Breast epithelium (tissue), 3 donors: Measurements from ENCODE around the gene PLEKHG1.

ENCODE experiments used
- CTCF ChIP-seq, 3 donors: fragments of 450-650 bp; IDR thresholded peaks; one replicate each; pipeline ENCODE4 v1.5.1; 2016 to 2017; ENCODE audit warnings: antibody characterized with exemption in 3 of 3, mild to moderate bottlenecking in 3 of 3, moderate library complexity in 3 of 3
- POLR2A ChIP-seq: fragments of 450-650 bp; IDR thresholded peaks from one replicate; pipeline ENCODE4 v1.6.1; 2016; ENCODE audit warnings: antibody characterized with exemption, mild to moderate bottlenecking, moderate library complexity

DNA sequence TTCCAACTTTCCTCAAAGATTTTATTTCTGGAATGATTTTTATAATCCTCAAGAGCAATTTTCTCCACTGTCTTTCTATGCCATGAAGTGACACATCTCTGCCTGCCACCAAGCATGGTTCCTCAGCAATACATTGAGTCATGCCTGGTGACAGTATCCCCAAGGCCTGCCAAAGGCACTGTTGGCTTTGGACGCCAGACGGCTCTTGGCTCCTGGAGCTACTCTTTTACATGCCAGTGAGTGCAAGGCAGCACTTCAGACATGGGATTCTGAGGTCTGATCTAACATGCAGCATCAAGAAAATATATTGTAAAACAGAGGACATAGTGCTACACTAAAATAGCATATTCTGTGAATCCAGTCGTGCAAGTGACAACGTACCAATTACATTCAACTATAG is 20.1 kb upstream of the PLEKHG1 start:
- TF ChIP-seq CTCF (IDR thresholded peaks at IDR 0.05): no peak
- no peak for TF ChIP-seq POLR2A
